GM12891 (cell line): ENCODE measurements around the gene NRP1.

Experiments used
- DNase-seq: peaks from one replicate; pipeline ENCODE4 v3.0.0; 2011; ENCODE audit warnings: low spot score; ENCODE audit not compliant: insufficient read length
- FAIRE-seq: peaks from 2 replicates; lab custom pipeline; 2011; peaks lifted over from hg19 to GRCh38; lab: Jason Lieb, UNC
- PAX5 ChIP-seq: IDR thresholded peaks from 2 replicates; pipeline ENCODE4 v1.6.1; 2011; ENCODE audit warnings: low read length, moderate library complexity, mild to moderate bottlenecking; ENCODE audit not compliant: insufficient read depth, severe bottlenecking
- POLR2A ChIP-seq: IDR thresholded peaks from 2 replicates; pipeline ENCODE4 v1.6.1; 2011; ENCODE audit warnings: low read depth, low read length, control low read depth
- POLR2AphosphoS5 ChIP-seq: IDR thresholded peaks from 2 replicates; pipeline ENCODE4 v1.6.1; 2011; ENCODE audit warnings: low read depth, low read length, control low read depth
- POU2F2 ChIP-seq: IDR thresholded peaks from 2 replicates; pipeline ENCODE4 v1.6.1; 2011; ENCODE audit warnings: low read depth, mild to moderate bottlenecking, control low read depth, low read length, moderate library complexity
- SPI1 ChIP-seq: IDR thresholded peaks from 2 replicates; pipeline ENCODE4 v1.6.1; 2011; ENCODE audit warnings: low read depth, low read length, control low read depth
- TAF1 ChIP-seq: IDR thresholded peaks from 2 replicates; pipeline ENCODE4 v1.6.1; 2011; ENCODE audit warnings: low read depth, low read length, control low read depth

Gene NRP1

GRCh38 chr10:33196710-33197491, 137.6 kb downstream of the NRP1 start:
- no peak for FAIRE-seq
- TF ChIP-seq POLR2AphosphoS5, result no peak
- TF ChIP-seq TAF1, result no peak
- TF ChIP-seq POLR2A, result no peak
- TF ChIP-seq POU2F2, result no peak
- TF ChIP-seq PAX5, result no peak
- DNase-seq, result no peak

GRCh38 chr10:33196377-33196706, 138.1 kb downstream of the NRP1 start:
- no peak for TF ChIP-seq POLR2A
- no peak for TF ChIP-seq POU2F2
- DNase-seq (no peak), FAIRE-seq (no peak)

GRCh38 chr10:33195608-33196376, 138.7 kb downstream of the NRP1 start:
- DNase-seq (no peak), FAIRE-seq (no peak)
- TF ChIP-seq SPI1 (no peak), POLR2A (no peak), POLR2AphosphoS5 (no peak), TAF1 (no peak), PAX5 (no peak), POU2F2 (no peak)

- DNase-seq, result no peak
- TF ChIP-seq PAX5 (no peak), POU2F2 (no peak), SPI1 (no peak), TAF1 (no peak), POLR2A (no peak), POLR2AphosphoS5 (no peak)
- FAIRE-seq, result no peak
Measured at GRCh38 chr10:33193701-33194521, 140.6 kb downstream of the NRP1 start.

- DNase-seq (peak; percentile 40), FAIRE-seq (peak; percentile 23)
- no peak for TF ChIP-seq TAF1
- no peak for TF ChIP-seq SPI1
- TF ChIP-seq PAX5, result no peak
- TF ChIP-seq POU2F2, result no peak
- TF ChIP-seq POLR2AphosphoS5, result no peak
- TF ChIP-seq POLR2A, result no peak
Measured at GRCh38 chr10:33193057-33193700, 141.3 kb downstream of the NRP1 start.

GRCh38 chr10:33192190-33192589, 142.3 kb downstream of the NRP1 start:
- DNase-seq (no peak), FAIRE-seq (no peak)
- TF ChIP-seq POLR2A, result no peak
- no peak for TF ChIP-seq PAX5
- TF ChIP-seq POU2F2, result no peak
- TF ChIP-seq TAF1, result no peak
- no peak for TF ChIP-seq POLR2AphosphoS5
- no peak for TF ChIP-seq SPI1

- no peak for TF ChIP-seq POU2F2
- DNase-seq (no peak), FAIRE-seq (no peak)
Measured at GRCh38 chr10:33190406-33190805, 144.1 kb downstream of the NRP1 start.

GRCh38 chr10:33189808-33190207, 144.7 kb downstream of the NRP1 start:
- TF ChIP-seq PAX5 (no peak), SPI1 (no peak)
- no peak for DNase-seq
- no peak for FAIRE-seq

- DNase-seq (no peak), FAIRE-seq (no peak)
- TF ChIP-seq SPI1 (no peak), POU2F2 (no peak), PAX5 (no peak), POLR2A (no peak), TAF1 (no peak), POLR2AphosphoS5 (no peak)
Measured at GRCh38 chr10:33189363-33189762, 145.1 kb downstream of the NRP1 start.
